Testis (tissue), 3 donors: ENCODE measurements around the gene FARP1. TPM values are rescaled to one million over a fixed set of nuclear protein-coding genes. Genes with fewer than 3 reads are reported as not detected.

Experiments used
- DNase-seq: peaks from one replicate; pipeline ENCODE4 v3.0.0-alpha.2; 2019
- H3K27ac ChIP-seq, 2 donors: fragments of 200-600 bp; sonication (generic); one replicate each; pipeline ENCODE4 v1.5.1; 2019
- H3K27me3 ChIP-seq: fragments of 200-600 bp; sonication (generic); one replicate; pipeline ENCODE4 v1.5.1; 2019
- H3K36me3 ChIP-seq: fragments of 200-600 bp; sonication (generic); one replicate; pipeline ENCODE4 v1.5.1; 2017; ENCODE audit warnings: low read depth; ENCODE audit errors: missing control alignments
- H3K4me1 ChIP-seq: fragments of 200-600 bp; sonication (generic); one replicate; pipeline ENCODE4 v1.5.1; 2019
- H3K4me3 ChIP-seq, 2 donors: fragments of 200-600 bp; sonication (generic); one replicate each; pipeline ENCODE4 v1.5.1; 2017 to 2019
- H3K9me3 ChIP-seq: fragments of 200-600 bp; sonication (generic); one replicate; pipeline ENCODE4 v1.5.1; 2017
- CTCF ChIP-seq, 3 experiments: fragments of 450-650 bp in 2 of 3; fragments of 200-600 bp in 1 of 3; sonication (generic) in 1 of 3; IDR thresholded peaks; one replicate each; pipeline ENCODE4 v1.5.1; 2016 to 2019; ENCODE audit warnings: antibody characterized with exemption in 3 of 3, mild to moderate bottlenecking in 2 of 3, moderate library complexity in 1 of 3
- POLR2A ChIP-seq: fragments of 450-650 bp; IDR thresholded peaks from one replicate; pipeline ENCODE4 v1.6.1; 2017; ENCODE audit warnings: antibody characterized with exemption, mild to moderate bottlenecking, moderate library complexity
- WGBS, 2 donors: methylation state at CpG; one replicate each; pipeline ENCODE4 v1.1.5; 2018; 5-methylcytosine and 5-hydroxymethylcytosine counted together
- intact Hi-C: fragments of 100-400 bp; cut with DNase I; formaldehyde crosslinking; loops from one replicate; pipeline ENCODE4 v1.15.1; 2023; ENCODE audit warnings: low total_unique reads
- polyA plus RNA-seq: library from polyadenylated mRNA; stranded (reverse); fragments of 350-450 nt; fragmentation: Illumina TruSeq; extraction: RNeasy Lipid Tissue Mini Kit (QIAGEN cat#74804); gene quantifications from one replicate; pipeline ENCODE4 v1.2.3, GENCODE V29; 2014; ENCODE audit warnings: low read depth, low replicate concordance; ENCODE audit not compliant: insufficient read depth
- total RNA-seq, 2 donors: library from RNA; depleted of rRNA; stranded (reverse); fragments of >200 nt; gene quantifications; one replicate each; pipeline ENCODE4 v1.2.3, GENCODE V29; 2016

FARP1 gene
- total and polyA plus RNA-seq, 3 donors from 2014 or later: 54.0 to 130 (median 69.1) TPM

DNA sequence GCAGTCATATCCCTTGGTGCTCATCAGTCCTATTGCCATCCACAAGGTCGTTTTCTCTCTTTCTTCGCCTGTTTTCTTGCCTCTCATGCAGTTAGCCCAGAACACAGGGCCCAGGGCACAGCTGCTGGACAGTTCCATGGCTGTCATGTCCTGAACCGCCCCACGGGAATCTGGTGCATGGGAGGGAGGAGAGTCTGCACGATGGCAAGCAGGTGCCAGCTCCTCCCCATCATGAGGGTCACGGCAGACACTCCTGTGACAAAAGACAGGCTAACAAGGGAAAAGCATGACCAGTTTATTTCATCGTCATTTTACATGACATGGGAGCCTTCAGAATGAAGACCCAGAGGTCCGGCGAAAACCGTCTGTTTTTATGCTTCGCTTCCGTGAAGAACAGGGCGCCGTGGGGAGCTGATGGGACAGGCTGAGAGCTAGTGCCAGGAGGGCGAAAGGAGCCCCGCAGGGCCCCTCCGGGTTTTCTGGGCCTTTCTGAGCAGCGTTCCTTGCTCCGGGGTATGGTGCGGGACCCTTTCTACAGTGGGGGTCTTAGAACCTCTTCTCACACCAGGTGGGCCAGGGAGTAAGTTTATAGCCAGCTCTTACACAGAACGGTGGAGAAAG is 298.3 kb downstream of the FARP1 start:
- no peaks in the 10 kb centered on the region for H3K36me3 ChIP-seq
- no peaks in the 10 kb centered on the region for H3K4me1 ChIP-seq
- H3K4me3 ChIP-seq: no peak overlapping the region
- TF ChIP-seq POLR2A (no peak), CTCF (IDR thresholded peaks at IDR 0.05) (no peak)
- H3K27ac ChIP-seq: no peak overlapping the region
- intact Hi-C loops: loop anchor here (5.0 kb wide), 1 partner anchor 216 kb away; no protein-coding TSS in a partner anchor
- WGBS, 2 donors: 87 to 90% methylated on average over 16 to 21 of the region's 21 CpGs
- no peaks in the 10 kb centered on the region for H3K9me3 ChIP-seq
- no peaks in the 10 kb centered on the region for H3K27me3 ChIP-seq
- DNase-seq: no peak

DNA sequence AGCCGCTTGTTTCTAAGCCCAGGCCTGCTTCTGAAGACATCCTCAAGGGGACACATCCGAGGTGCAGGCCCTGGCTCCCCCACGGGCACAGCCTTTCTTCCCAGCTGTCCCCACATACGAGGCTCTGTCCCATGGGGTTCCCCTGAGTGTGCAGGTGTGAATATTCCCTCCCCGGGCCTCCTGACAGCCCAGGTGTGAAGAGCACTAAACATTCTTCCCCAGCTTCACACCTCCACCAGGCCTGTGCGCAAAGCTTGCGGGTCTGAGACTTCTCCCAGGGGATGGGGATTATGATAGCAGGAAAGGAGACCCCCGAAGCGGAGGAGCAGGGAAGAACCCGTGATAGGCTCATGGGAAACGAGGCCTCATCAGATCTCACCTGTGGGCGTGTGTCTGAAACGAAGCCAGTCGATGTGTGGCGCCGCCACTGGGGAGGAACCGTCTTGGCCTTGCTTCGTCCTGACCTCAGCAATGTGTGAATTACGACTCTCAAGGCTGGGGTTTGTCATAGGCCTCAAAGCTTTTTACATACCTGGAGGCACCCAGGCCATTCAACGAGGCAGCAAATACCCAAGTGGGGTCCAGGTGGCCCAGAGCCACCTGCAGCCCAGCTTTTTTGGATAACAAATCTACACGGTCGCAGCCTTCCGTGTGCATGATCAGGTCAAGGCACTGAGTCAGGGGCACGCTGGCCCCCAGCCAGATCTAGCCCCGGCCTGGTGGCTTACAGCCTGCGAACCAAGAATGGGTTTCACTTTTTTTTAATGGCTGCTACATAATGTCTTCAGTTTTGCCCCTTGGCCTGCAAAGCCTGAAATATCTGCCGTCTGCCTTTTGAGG is 299.7 kb downstream of the FARP1 start:
- 71 to 79% methylated on average over 20 to 27 of the region's 27 CpGs for WGBS, 2 donors
- intact Hi-C loops: loop anchor here (5.0 kb wide), 1 partner anchor 215 kb away; no protein-coding TSS in a partner anchor
- Histone ChIP-seq H3K4me3 (no peak overlapping the region), H3K27me3 (no peaks in the 10 kb centered on the region), H3K36me3 (no peaks in the 10 kb centered on the region), H3K27ac (no peak overlapping the region), H3K4me1 (no peaks in the 10 kb centered on the region), H3K9me3 (no peaks in the 10 kb centered on the region)
- TF ChIP-seq CTCF (IDR thresholded peaks at IDR 0.05): no peak
- no peak for TF ChIP-seq POLR2A
- DNase-seq: no peak

GRCh38 chr13:98443329-98443728 is 300.4 kb downstream of the FARP1 start:
- intact Hi-C loops: loop anchor here (5.0 kb wide), 1 partner anchor 214 kb away; no protein-coding TSS in a partner anchor
- WGBS, 2 donors: 88 to 97% methylated on average over 5 to 11 of the region's 11 CpGs
- no peaks in the 10 kb centered on the region for H3K9me3 ChIP-seq
- no peak overlapping the region for H3K4me3 ChIP-seq
- H3K27me3 ChIP-seq: no peaks in the 10 kb centered on the region
- no peaks in the 10 kb centered on the region for H3K36me3 ChIP-seq
- DNase-seq: no peak
- no peak overlapping the region for H3K27ac ChIP-seq
- H3K4me1 ChIP-seq: no peaks in the 10 kb centered on the region
- TF ChIP-seq POLR2A: no peak

- intact Hi-C loops: loop anchor here (5.0 kb wide), 1 partner anchor 213 kb away; no protein-coding TSS in a partner anchor
- WGBS, 2 donors: 86 to 91% methylated on average over 19 to 21 of the region's 21 CpGs
- H3K4me3 ChIP-seq: no peak overlapping the region
- H3K36me3 ChIP-seq: no peaks in the 10 kb centered on the region
- H3K4me1 ChIP-seq: no peaks in the 10 kb centered on the region
- no peak for DNase-seq
- H3K27ac ChIP-seq: no peak overlapping the region
- H3K27me3 ChIP-seq: no peaks in the 10 kb centered on the region
- TF ChIP-seq CTCF (IDR thresholded peaks at IDR 0.05) (no peak), POLR2A (no peak)
- no peaks in the 10 kb centered on the region for H3K9me3 ChIP-seq
Observed at GRCh38 chr13:98443800-98444325, 301.0 kb downstream of the FARP1 start.

DNA sequence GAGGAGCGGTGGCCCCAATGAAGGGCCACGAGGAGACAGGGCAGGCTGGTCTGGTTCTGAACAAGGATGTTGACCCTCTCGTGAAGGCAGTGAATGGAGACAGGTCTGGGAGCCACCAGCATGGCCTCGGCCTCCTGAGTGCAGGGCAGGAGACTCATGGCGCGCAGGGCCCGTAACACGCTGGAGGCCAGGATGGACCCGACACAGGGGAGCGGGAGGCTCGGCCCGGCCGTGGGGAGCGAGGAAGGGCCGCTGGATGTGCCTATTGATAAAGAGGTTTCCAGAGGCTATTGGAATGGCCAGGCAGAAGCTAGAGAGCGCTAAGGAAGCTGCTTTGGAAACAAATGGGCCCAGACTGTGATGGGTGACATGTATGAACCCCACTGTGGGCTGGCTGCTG is 301.5 kb downstream of the FARP1 start:
- no peak for DNase-seq
- H3K27me3 ChIP-seq: no peaks in the 10 kb centered on the region
- no peaks in the 10 kb centered on the region for H3K36me3 ChIP-seq
- 90 to 93% methylated on average over 16 of the region's 16 CpGs for WGBS, 2 donors
- H3K9me3 ChIP-seq: no peaks in the 10 kb centered on the region
- TF ChIP-seq POLR2A: no peak
- no peak for TF ChIP-seq CTCF (IDR thresholded peaks at IDR 0.05)
- no peak overlapping the region for H3K4me3 ChIP-seq
- H3K4me1 ChIP-seq: no peaks in the 10 kb centered on the region
- no peak overlapping the region for H3K27ac ChIP-seq
- intact Hi-C loops: loop anchor here (5.0 kb wide), 1 partner anchor 213 kb away; no protein-coding TSS in a partner anchor
